WTC11 (cell line): ENCODE measurements around the gene BABAM2. TPM values are rescaled to one million over a fixed set of nuclear protein-coding genes. Genes with fewer than 3 reads are reported as not detected.

Source experiments
- ATAC-seq: fragments of 200-7000 bp; cut with Tn5 transposase; 2 replicates; pipeline ENCODE4 v1.10.0; 2021; ENCODE audit warnings: mild to moderate bottlenecking, moderate library complexity
- CTCF ChIA-PET: fragments of 300-600 bp; sonication (Branson Sonifier 250); formaldehyde crosslinking; loops from one replicate; lab custom pipeline; 2021; ENCODE audit warnings: antibody characterized with exemption; lab: Charles Lee
- POLR2A ChIA-PET: fragments of 350-600 bp; sonication (Branson Sonifier 250); formaldehyde crosslinking; loops from one replicate; lab custom pipeline; 2021; ENCODE audit warnings: antibody characterized with exemption; lab: Charles Lee
- DNase-seq: peaks from one replicate; pipeline ENCODE4 v3.0.0; 2021; ENCODE audit warnings: low spot score
- H3K27ac Mint-ChIP-seq: 2 replicates; pipeline ENCODE4 v1.8.0; 2021; ENCODE audit warnings: mixed read lengths
- H3K27me3 Mint-ChIP-seq: 2 replicates; pipeline ENCODE4 v1.8.0; 2021; ENCODE audit warnings: low read depth, mild to moderate bottlenecking, moderate library complexity, mixed read lengths
- H3K36me3 Mint-ChIP-seq: 2 replicates; pipeline ENCODE4 v1.8.0; 2021; ENCODE audit warnings: mixed read lengths
- H3K4me1 Mint-ChIP-seq: 2 replicates; pipeline ENCODE4 v1.8.0; 2022; ENCODE audit warnings: mixed read lengths
- H3K4me3 Mint-ChIP-seq: 2 replicates; pipeline ENCODE4 v1.8.0; 2021; ENCODE audit warnings: mild to moderate bottlenecking, moderate library complexity, mixed read lengths
- H3K9me3 Mint-ChIP-seq: 2 replicates; pipeline ENCODE4 v1.8.0; 2021; ENCODE audit warnings: mixed read lengths
- CBFB ChIP-seq: sonication (generic); formaldehyde crosslinking; IDR thresholded peaks from 2 replicates; pipeline ENCODE4 v1.8.1; 2022; ENCODE audit warnings: mild to moderate bottlenecking, low read depth, missing genetic modification reagents
- CREM ChIP-seq: sonication (generic); formaldehyde crosslinking; IDR thresholded peaks from 2 replicates; pipeline ENCODE4 v1.8.1; 2022; ENCODE audit warnings: mild to moderate bottlenecking, missing genetic modification reagents, moderate library complexity
- FOXK1 ChIP-seq: sonication (generic); formaldehyde crosslinking; IDR thresholded peaks from 2 replicates; pipeline ENCODE4 v1.8.0; 2022; ENCODE audit warnings: mild to moderate bottlenecking, moderate library complexity, missing genetic modification reagents
- GRHL2 ChIP-seq: fragments of 250-450 bp; sonication (Bioruptor Pico); IDR thresholded peaks from 2 replicates; pipeline ENCODE4 v1.8.0; 2022; ENCODE audit warnings: mild to moderate bottlenecking, moderate library complexity; ENCODE audit not compliant: insufficient replicate concordance, severe bottlenecking
- MXD4 ChIP-seq: fragments of 250-450 bp; sonication (Bioruptor Pico); IDR thresholded peaks from 2 replicates; pipeline ENCODE4 v1.8.0; 2021; ENCODE audit warnings: mild to moderate bottlenecking, moderate library complexity, borderline replicate concordance
- NFYB ChIP-seq: sonication (generic); formaldehyde crosslinking; conservative IDR thresholded peaks from 2 replicates; pipeline ENCODE4 v1.8.0; 2022; ENCODE audit warnings: low read depth, missing genetic modification reagents
- OVOL2 ChIP-seq: fragments of 250-450 bp; sonication (Bioruptor Pico); IDR thresholded peaks from 2 replicates; pipeline ENCODE4 v1.9.0; 2021; ENCODE audit warnings: mild to moderate bottlenecking, borderline replicate concordance
- SMAD3 ChIP-seq: sonication (generic); formaldehyde crosslinking; IDR thresholded peaks from 2 replicates; pipeline ENCODE4 v1.8.0; 2022; ENCODE audit warnings: missing genetic modification reagents, mild to moderate bottlenecking, borderline replicate concordance
- SP1 ChIP-seq: sonication (generic); formaldehyde crosslinking; conservative IDR thresholded peaks from 2 replicates; pipeline ENCODE4 v1.8.1; 2022; ENCODE audit warnings: missing genetic modification reagents
- TEAD4 ChIP-seq: sonication (generic); formaldehyde crosslinking; IDR thresholded peaks from 2 replicates; pipeline ENCODE4 v1.8.0; 2022; ENCODE audit warnings: mild to moderate bottlenecking, missing genetic modification reagents
- TP53 ChIP-seq: sonication (generic); formaldehyde crosslinking; IDR thresholded peaks from 2 replicates; pipeline ENCODE4 v1.8.1; 2023; ENCODE audit warnings: mild to moderate bottlenecking, missing genetic modification reagents
- ZNF416 ChIP-seq: fragments of 250-450 bp; sonication (Bioruptor Pico); IDR thresholded peaks from 2 replicates; pipeline ENCODE4 v1.9.0; 2021; ENCODE audit warnings: mild to moderate bottlenecking, inconsistent platforms
- ZNF423 ChIP-seq: fragments of 250-450 bp; sonication (Bioruptor Pico); IDR thresholded peaks from 2 replicates; pipeline ENCODE4 v2.1.2; 2022; ENCODE audit warnings: mild to moderate bottlenecking, moderate library complexity
- total RNA-seq: library from RNA; stranded (reverse); gene quantifications from 3 replicates; pipeline ENCODE4 v1.2.3, GENCODE V29; 2021
- TF ChIP-seq, protein P1 (sequence below): sonication (generic); formaldehyde crosslinking; IDR thresholded peaks from 2 replicates; pipeline ENCODE4 v1.8.1; 2023; ENCODE audit warnings: mild to moderate bottlenecking, missing genetic modification reagents
- TF ChIP-seq, protein P2 (sequence below): sonication (generic); formaldehyde crosslinking; conservative IDR thresholded peaks from 2 replicates; pipeline ENCODE4 v1.8.1; 2022; ENCODE audit warnings: mild to moderate bottlenecking, missing genetic modification reagents
- TF ChIP-seq, protein P3 (sequence below): fragments of 250-450 bp; sonication (Bioruptor Pico); IDR thresholded peaks from 2 replicates; pipeline ENCODE4 v1.9.0; 2021; ENCODE audit warnings: moderate library complexity, mild to moderate bottlenecking, inconsistent platforms, borderline replicate concordance
- TF ChIP-seq, protein P4 (sequence below): sonication (generic); formaldehyde crosslinking; IDR thresholded peaks from 2 replicates; pipeline ENCODE4 v1.8.1; 2022; ENCODE audit warnings: low read depth, missing genetic modification reagents, borderline replicate concordance
- TF ChIP-seq, protein P5 (sequence below): fragments of 250-450 bp; sonication (Bioruptor Pico); conservative IDR thresholded peaks from 2 replicates; pipeline ENCODE4 v1.9.0; 2021; ENCODE audit warnings: mild to moderate bottlenecking
- TF ChIP-seq, protein P6 (sequence below): sonication (generic); formaldehyde crosslinking; IDR thresholded peaks from 2 replicates; pipeline ENCODE4 v1.8.1; 2023; ENCODE audit warnings: mild to moderate bottlenecking, missing genetic modification reagents

Gene BABAM2
- total RNA-seq, 1 experiment from 2014 or later: 16.5 TPM

DNA sequence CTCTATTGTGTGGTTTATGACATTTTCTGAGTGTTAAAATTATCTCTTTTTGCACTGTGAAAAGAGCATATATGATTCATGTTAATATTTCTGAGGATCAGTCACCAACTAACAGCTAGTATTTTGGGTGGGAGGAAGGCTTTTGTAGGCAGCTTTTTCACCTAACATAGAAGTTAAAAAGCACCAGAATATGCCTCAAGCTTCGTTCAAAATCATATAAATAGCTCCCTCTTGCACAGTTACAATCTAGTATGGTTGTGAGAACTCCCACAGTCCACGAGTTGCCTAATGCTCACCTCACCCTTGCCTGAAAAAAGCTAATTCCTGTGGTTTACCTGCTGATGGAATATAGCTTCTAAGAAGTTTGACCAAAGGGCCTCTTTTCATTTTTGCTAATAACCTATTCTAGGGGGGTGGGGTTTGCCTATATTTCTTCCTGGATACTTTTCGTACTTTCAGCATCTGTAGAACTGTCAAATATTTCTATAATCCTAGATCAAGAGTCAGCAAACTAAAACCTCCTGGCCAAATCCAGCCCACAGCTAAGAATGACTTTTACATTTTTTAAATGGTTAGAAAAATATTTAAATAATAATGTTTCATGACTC lies 335.0 kb downstream of the BABAM2 start:
- POLR2A ChIA-PET: no interaction called here
- H3K4me1 Mint-ChIP-seq: peaks cover 13% of the 10 kb centered on the region
- TF ChIP-seq ZNF416 (no peak), TEAD4 (no peak), CREM (CRISPR knock-in tag) (no peak), TP53 (CRISPR knock-in tag) (no peak), CBFB (CRISPR knock-in tag) (no peak), OVOL2 (CRISPR knock-in tag) (no peak), MXD4 (CRISPR knock-in tag) (no peak), SP1 (no peak), FOXK1 (CRISPR knock-in tag) (no peak), SMAD3 (no peak), NFYB (CRISPR knock-in tag) (no peak), ZNF423 (CRISPR knock-in tag) (no peak), GRHL2 (no peak)
- TF ChIP-seq, protein P1, sequence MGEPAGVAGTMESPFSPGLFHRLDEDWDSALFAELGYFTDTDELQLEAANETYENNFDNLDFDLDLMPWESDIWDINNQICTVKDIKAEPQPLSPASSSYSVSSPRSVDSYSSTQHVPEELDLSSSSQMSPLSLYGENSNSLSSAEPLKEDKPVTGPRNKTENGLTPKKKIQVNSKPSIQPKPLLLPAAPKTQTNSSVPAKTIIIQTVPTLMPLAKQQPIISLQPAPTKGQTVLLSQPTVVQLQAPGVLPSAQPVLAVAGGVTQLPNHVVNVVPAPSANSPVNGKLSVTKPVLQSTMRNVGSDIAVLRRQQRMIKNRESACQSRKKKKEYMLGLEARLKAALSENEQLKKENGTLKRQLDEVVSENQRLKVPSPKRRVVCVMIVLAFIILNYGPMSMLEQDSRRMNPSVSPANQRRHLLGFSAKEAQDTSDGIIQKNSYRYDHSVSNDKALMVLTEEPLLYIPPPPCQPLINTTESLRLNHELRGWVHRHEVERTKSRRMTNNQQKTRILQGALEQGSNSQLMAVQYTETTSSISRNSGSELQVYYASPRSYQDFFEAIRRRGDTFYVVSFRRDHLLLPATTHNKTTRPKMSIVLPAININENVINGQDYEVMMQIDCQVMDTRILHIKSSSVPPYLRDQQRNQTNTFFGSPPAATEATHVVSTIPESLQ: no peak
- TF ChIP-seq, protein P2, sequence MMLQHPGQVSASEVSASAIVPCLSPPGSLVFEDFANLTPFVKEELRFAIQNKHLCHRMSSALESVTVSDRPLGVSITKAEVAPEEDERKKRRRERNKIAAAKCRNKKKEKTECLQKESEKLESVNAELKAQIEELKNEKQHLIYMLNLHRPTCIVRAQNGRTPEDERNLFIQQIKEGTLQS (CRISPR knock-in tag): no peak
- TF ChIP-seq, protein P3, sequence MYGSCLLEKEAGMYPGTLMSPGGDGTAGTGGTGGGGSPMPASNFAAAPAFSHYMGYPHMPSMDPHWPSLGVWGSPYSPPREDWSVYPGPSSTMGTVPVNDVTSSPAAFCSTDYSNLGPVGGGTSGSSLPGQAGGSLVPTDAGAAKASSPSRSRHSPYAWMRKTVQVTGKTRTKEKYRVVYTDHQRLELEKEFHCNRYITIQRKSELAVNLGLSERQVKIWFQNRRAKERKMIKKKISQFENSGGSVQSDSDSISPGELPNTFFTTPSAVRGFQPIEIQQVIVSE (CRISPR knock-in tag): no peak
- TF ChIP-seq, protein P4, sequence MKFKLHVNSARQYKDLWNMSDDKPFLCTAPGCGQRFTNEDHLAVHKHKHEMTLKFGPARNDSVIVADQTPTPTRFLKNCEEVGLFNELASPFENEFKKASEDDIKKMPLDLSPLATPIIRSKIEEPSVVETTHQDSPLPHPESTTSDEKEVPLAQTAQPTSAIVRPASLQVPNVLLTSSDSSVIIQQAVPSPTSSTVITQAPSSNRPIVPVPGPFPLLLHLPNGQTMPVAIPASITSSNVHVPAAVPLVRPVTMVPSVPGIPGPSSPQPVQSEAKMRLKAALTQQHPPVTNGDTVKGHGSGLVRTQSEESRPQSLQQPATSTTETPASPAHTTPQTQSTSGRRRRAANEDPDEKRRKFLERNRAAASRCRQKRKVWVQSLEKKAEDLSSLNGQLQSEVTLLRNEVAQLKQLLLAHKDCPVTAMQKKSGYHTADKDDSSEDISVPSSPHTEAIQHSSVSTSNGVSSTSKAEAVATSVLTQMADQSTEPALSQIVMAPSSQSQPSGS (CRISPR knock-in tag): no peak
- ATAC-seq (no peak), DNase-seq (no peak)
- CTCF ChIA-PET: no interaction called here
- H3K4me3 Mint-ChIP-seq: no peak overlapping the region
- no peak overlapping the region for H3K27ac Mint-ChIP-seq
- no peaks in the 10 kb centered on the region for H3K27me3 Mint-ChIP-seq
- no peaks in the 10 kb centered on the region for H3K9me3 Mint-ChIP-seq
- no peaks in the 10 kb centered on the region for H3K36me3 Mint-ChIP-seq

DNA sequence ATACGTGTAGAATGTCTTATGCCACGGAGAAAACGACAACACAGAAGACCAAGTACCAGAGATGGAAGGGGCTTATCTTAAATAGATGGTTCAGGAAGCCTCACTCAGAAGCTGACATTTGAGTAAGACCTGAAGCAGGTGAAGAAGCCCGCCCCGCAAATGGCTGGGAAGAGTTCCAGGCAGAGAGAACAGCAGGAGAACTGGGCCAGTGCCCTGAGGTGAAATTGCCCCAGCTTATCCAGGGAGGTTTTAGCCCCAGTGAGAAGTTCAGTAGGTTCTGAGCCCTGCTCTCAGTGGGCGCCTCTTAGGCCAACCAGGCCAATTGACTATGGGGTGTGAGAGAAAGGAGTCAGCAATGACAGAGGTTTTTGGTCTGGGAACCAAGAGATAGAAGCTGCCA lies 336.0 kb downstream of the BABAM2 start:
- no peaks in the 10 kb centered on the region for H3K9me3 Mint-ChIP-seq
- TF ChIP-seq, protein P5, sequence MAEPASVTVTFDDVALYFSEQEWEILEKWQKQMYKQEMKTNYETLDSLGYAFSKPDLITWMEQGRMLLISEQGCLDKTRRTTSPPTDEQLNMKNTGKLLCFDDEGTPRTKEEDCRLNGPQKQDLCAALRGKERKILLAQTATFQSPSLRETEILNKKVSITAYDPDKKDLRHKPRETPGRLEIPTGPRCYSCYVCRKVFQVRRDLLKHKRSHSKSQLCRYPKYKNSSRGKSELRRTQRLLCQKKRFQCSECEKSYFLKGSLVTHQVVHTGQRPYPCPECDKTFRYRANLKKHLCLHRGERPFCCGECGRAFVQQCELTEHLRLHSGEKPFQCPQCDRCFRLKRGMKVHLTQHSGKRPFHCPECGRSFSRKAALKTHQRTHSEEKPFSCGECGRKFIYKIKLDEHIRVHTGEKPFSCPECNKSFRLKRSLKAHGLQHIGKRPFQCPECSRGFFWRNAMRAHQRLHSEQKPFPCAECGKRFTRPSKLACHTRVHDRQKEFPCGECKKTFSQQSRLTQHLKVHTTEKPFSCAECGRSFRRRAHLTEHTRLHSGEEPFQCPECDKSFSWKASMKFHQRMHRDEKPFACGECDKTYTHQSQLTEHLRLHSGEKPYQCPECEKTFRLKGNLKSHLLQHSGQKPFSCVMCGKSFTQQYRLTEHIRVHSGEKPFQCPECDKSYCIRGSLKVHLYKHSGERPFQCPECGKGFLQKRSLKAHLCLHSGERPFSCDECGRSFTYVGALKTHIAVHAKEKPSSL (CRISPR knock-in tag): no peak
- TF ChIP-seq, protein P6, sequence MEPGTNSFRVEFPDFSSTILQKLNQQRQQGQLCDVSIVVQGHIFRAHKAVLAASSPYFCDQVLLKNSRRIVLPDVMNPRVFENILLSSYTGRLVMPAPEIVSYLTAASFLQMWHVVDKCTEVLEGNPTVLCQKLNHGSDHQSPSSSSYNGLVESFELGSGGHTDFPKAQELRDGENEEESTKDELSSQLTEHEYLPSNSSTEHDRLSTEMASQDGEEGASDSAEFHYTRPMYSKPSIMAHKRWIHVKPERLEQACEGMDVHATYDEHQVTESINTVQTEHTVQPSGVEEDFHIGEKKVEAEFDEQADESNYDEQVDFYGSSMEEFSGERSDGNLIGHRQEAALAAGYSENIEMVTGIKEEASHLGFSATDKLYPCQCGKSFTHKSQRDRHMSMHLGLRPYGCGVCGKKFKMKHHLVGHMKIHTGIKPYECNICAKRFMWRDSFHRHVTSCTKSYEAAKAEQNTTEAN (CRISPR knock-in tag): no peak
- ATAC-seq (no peak), DNase-seq (no peak)
- H3K27me3 Mint-ChIP-seq: no peaks in the 10 kb centered on the region
- ChIA-PET CTCF (no interaction called here), POLR2A (no interaction called here)
- no peak overlapping the region for H3K4me3 Mint-ChIP-seq
- no peak overlapping the region for H3K27ac Mint-ChIP-seq
- H3K36me3 Mint-ChIP-seq: no peaks in the 10 kb centered on the region
- peaks cover 13% of the 10 kb centered on the region for H3K4me1 Mint-ChIP-seq
